ENCODE measurements around the gene RMDN2.

The RMDN2 gene

DNA sequence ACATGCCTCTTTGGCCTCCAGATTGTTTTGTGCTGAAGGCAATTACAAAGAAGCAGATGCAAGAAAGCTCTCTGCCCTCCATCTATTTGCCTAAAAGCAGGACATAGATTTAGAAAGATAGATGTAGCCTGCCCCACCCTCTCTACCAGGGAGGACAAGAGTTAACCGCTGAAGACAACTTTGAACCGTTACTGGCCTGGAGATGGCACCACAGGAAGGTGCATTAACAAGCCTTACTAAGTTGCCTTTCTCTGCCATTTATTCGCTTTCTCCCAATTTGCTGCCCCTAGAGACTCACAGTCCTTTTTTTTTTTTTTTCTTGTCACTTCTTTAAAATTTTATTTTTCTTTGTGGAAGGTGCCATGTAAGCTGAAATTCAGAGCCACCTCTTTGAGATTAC lies 28.8 kb upstream of the RMDN2 start:
- H3K4me2 ChIP-seq (ENCODE audit: low read depth, low read length) = no peak overlapping the region
- no peak overlapping the region for H2AFZ ChIP-seq (ENCODE audit: low read length)
- no peaks in the 10 kb centered on the region for H4K20me1 ChIP-seq (ENCODE audit: insufficient read depth, low read length)
- no peak overlapping the region for H3K9ac ChIP-seq (ENCODE audit: low read length)
- H3K27ac ChIP-seq (ENCODE audit: low read length) = no peak overlapping the region
- H3F3A ChIP-seq (ENCODE audit: insufficient read depth, low read length) = peaks cover 19% of the 10 kb centered on the region
- H3K4me3 ChIP-seq (ENCODE audit: low read length) = no peak overlapping the region
- H3K9me3 ChIP-seq (replicated peaks; ENCODE audit: insufficient read depth, low read length) = no peaks in the 10 kb centered on the region
- H3K9me2 ChIP-seq (replicated peaks; ENCODE audit: insufficient read depth, low read length) = no peaks in the 10 kb centered on the region
- H3K27me3 ChIP-seq (replicated peaks; ENCODE audit: insufficient read depth, low read length) = peaks cover 8% of the 10 kb centered on the region; the same call in 1 of the 2 replicates
- H3K79me2 ChIP-seq (ENCODE audit: low read length) = no peaks in the 10 kb centered on the region
- peaks cover 24% of the 10 kb centered on the region for H3K4me1 ChIP-seq (ENCODE audit: low read length)
- TF ChIP-seq EZH2 (optimal IDR thresholded peaks at IDR 0.05; ENCODE audit: low read depth, low read length) (no peak), EZH2phosphoT487 (IDR thresholded peaks at IDR 0.05; ENCODE audit: low read length) (no peak)
- TF ChIP-seq, protein P1, sequence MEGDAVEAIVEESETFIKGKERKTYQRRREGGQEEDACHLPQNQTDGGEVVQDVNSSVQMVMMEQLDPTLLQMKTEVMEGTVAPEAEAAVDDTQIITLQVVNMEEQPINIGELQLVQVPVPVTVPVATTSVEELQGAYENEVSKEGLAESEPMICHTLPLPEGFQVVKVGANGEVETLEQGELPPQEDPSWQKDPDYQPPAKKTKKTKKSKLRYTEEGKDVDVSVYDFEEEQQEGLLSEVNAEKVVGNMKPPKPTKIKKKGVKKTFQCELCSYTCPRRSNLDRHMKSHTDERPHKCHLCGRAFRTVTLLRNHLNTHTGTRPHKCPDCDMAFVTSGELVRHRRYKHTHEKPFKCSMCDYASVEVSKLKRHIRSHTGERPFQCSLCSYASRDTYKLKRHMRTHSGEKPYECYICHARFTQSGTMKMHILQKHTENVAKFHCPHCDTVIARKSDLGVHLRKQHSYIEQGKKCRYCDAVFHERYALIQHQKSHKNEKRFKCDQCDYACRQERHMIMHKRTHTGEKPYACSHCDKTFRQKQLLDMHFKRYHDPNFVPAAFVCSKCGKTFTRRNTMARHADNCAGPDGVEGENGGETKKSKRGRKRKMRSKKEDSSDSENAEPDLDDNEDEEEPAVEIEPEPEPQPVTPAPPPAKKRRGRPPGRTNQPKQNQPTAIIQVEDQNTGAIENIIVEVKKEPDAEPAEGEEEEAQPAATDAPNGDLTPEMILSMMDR (IDR thresholded peaks at IDR 0.05; ENCODE audit: low read length) = no peak
- DNase-seq = no peak
- no peaks in the 10 kb centered on the region for H3K36me3 ChIP-seq (replicated peaks; ENCODE audit: insufficient read depth, low read length)

DNA sequence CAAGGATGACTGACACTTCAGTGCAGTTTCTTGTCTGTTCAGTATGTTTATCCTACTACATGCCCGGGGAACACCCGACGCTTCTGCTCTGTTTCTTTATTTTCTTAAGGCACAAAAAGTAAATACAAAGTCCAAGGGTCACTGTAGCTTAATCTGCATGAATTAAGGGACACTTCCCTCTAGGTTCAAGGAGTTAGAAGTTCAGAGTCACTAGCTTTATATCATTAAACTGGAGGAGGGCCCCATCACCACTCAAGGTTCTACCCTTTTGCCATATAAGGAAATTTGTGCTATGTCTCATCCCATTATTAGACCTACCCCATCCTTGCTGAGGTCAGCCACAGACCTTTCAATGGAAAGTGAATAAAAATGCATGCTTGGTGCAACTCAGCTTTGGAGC lies 27.6 kb upstream of the RMDN2 start:
- Histone ChIP-seq H3K9ac (ENCODE audit: low read length) (no peak overlapping the region), H3K4me1 (ENCODE audit: low read length) (peaks cover 13% of the 10 kb centered on the region), H3K4me2 (ENCODE audit: low read depth, low read length) (no peak overlapping the region), H4K20me1 (ENCODE audit: insufficient read depth, low read length) (no peaks in the 10 kb centered on the region), H3K27ac (ENCODE audit: low read length) (no peak overlapping the region), H3K79me2 (ENCODE audit: low read length) (no peaks in the 10 kb centered on the region), H3K9me2 (replicated peaks; ENCODE audit: insufficient read depth, low read length) (no peaks in the 10 kb centered on the region), H3K27me3 (replicated peaks; ENCODE audit: insufficient read depth, low read length) (peaks cover 8% of the 10 kb centered on the region; the same call in 1 of the 2 replicates), H2AFZ (ENCODE audit: low read length) (no peak overlapping the region), H3K9me3 (replicated peaks; ENCODE audit: insufficient read depth, low read length) (no peaks in the 10 kb centered on the region), H3F3A (ENCODE audit: insufficient read depth, low read length) (peaks cover 8% of the 10 kb centered on the region), H3K4me3 (ENCODE audit: low read length) (no peak overlapping the region), H3K36me3 (replicated peaks; ENCODE audit: insufficient read depth, low read length) (no peaks in the 10 kb centered on the region)
- DNase-seq = no peak
- TF ChIP-seq, protein P1 (IDR thresholded peaks at IDR 0.05; ENCODE audit: low read length) = no peak
- TF ChIP-seq EZH2 (optimal IDR thresholded peaks at IDR 0.05; ENCODE audit: low read depth, low read length) = no peak
- TF ChIP-seq EZH2phosphoT487 (IDR thresholded peaks at IDR 0.05; ENCODE audit: low read length) = no peak

- Histone ChIP-seq H4K20me1 (ENCODE audit: insufficient read depth, low read length) (no peaks in the 10 kb centered on the region), H3K9me3 (replicated peaks; ENCODE audit: insufficient read depth, low read length) (no peaks in the 10 kb centered on the region), H3K27me3 (replicated peaks; ENCODE audit: insufficient read depth, low read length) (peaks cover 8% of the 10 kb centered on the region; the same call in 1 of the 2 replicates), H3K27ac (ENCODE audit: low read length) (no peak overlapping the region), H3K4me2 (ENCODE audit: low read depth, low read length) (no peak overlapping the region), H3K9ac (ENCODE audit: low read length) (no peak overlapping the region), H3K79me2 (ENCODE audit: low read length) (no peaks in the 10 kb centered on the region), H3K4me3 (ENCODE audit: low read length) (no peak overlapping the region), H3K36me3 (replicated peaks; ENCODE audit: insufficient read depth, low read length) (no peaks in the 10 kb centered on the region), H3K4me1 (ENCODE audit: low read length) (peaks cover 7% of the 10 kb centered on the region), H3K9me2 (replicated peaks; ENCODE audit: insufficient read depth, low read length) (no peaks in the 10 kb centered on the region), H2AFZ (ENCODE audit: low read length) (no peak overlapping the region), H3F3A (ENCODE audit: insufficient read depth, low read length) (no peaks in the 10 kb centered on the region)
- DNase-seq = no peak
- no peak for TF ChIP-seq EZH2phosphoT487 (IDR thresholded peaks at IDR 0.05; ENCODE audit: low read length)
- TF ChIP-seq EZH2 (optimal IDR thresholded peaks at IDR 0.05; ENCODE audit: low read depth, low read length) = no peak
- TF ChIP-seq, protein P1 (IDR thresholded peaks at IDR 0.05; ENCODE audit: low read length) = no peak
Measured at GRCh38 chr2:37898448-37898847, 26.6 kb upstream of the RMDN2 start.
